Measurements from ENCODE around the gene HDAC5. TPM values are rescaled to one million over a fixed set of nuclear protein-coding genes. Genes with fewer than 3 reads are reported as not detected.

Gene HDAC5

DNA sequence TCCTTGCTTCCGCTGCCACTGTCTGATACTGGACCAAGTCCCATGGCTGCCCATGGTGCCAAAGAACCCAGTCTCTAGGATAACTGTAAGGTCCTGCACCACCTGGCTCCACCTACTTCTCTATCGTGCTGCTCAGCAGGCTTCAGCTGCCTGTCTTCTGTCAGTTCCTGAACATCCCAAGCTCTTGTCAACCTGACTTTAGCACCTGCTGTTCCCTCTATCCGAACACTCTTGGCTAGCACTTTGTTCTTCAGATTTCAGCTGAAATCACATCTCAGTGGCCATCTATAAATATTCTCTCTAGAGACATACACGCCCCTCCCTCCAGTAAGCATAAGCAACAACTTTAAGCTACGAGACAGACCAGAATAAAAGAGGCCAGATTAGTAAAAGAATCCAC lies 93.7 kb downstream of the HDAC5 start:
- no peak overlapping the region for H3K9ac ChIP-seq (ENCODE audit: low read depth, low read length, poor library complexity)
- peaks cover 2% of the 10 kb centered on the region for H3K79me1 ChIP-seq (ENCODE audit: low read depth, low read length)
- no peak for DNase-seq (ENCODE audit: low spot score)
- H2BK12ac ChIP-seq (ENCODE audit: low read length) = no peak overlapping the region
- H3K27ac ChIP-seq (replicated peaks; ENCODE audit: low read length) = no peak overlapping the region
- H3K9me3 ChIP-seq (replicated peaks in 1 of 2; ENCODE audit: control insufficient read depth in 2 of 2, insufficient read depth in 1 of 2, low read depth in 1 of 2, low read length in 2 of 2) = peaks cover 0 to 4% of the 10 kb centered on the region in 2 donors
- no peak overlapping the region for H4K91ac ChIP-seq (ENCODE audit: low read depth, low read length, poor library complexity)
- H2AFZ ChIP-seq (ENCODE audit: low read length) = no peak overlapping the region
- H3K4me1 ChIP-seq (ENCODE audit: control insufficient read depth in 2 of 2, insufficient read depth in 1 of 2, low read depth in 1 of 2, low read length in 2 of 2) = no peaks in the 10 kb centered on the region
- H2BK15ac ChIP-seq (ENCODE audit: low read length) = no peak overlapping the region
- no peak overlapping the region for H3K4ac ChIP-seq (ENCODE audit: low read length)
- no peak overlapping the region for H3K23ac ChIP-seq (ENCODE audit: low read depth, low read length, poor library complexity)
- H3K36me3 ChIP-seq (replicated peaks in 1 of 2; ENCODE audit: control insufficient read depth in 2 of 2, insufficient read depth in 2 of 2, low read length in 2 of 2) = peaks cover 25 to 61% of the 10 kb centered on the region in 2 donors
- H3K18ac ChIP-seq (ENCODE audit: low read length) = no peak overlapping the region
- no peak overlapping the region for H4K8ac ChIP-seq (ENCODE audit: low read depth, low read length)
- no peak overlapping the region for H2AK5ac ChIP-seq (ENCODE audit: low read depth, low read length)
- no peak overlapping the region for H3K4me3 ChIP-seq (ENCODE audit: low read length in 2 of 2)
- no peak overlapping the region for H3K4me2 ChIP-seq (ENCODE audit: insufficient read depth, low read length, poor library complexity, severe bottlenecking)
- H3K27me3 ChIP-seq (ENCODE audit: control insufficient read depth in 3 of 3, insufficient read depth in 3 of 3, low read depth in 1 of 3, low read length in 3 of 3) = no peaks in the 10 kb centered on the region
- no CpG with 5 or more reads among the region's 5 CpGs for WGBS, 2 donors (ENCODE audit: extremely low coverage in 2 of 2, insufficient read length in 2 of 2, insufficient replicate concordance in 1 of 2)
- no peak overlapping the region for H3K14ac ChIP-seq (ENCODE audit: low read length)
- no peak overlapping the region for H2BK5ac ChIP-seq (ENCODE audit: low read length)
- no peak overlapping the region for H2BK120ac ChIP-seq (ENCODE audit: low read depth, low read length)

Small RNA genes lying within 50 kb of the gene (small RNA-seq; reads per million reads assigned to genes)
- not detected for gene RNU6-131P (ENCODE audit: insufficient read depth)
